K562 (cell line): ENCODE data around the gene HUS1. TPM values are rescaled to one million over a fixed set of nuclear protein-coding genes. Genes with fewer than 3 reads are reported as not detected.

Experiments used
- ATAC-seq: fragments of 200-7000 bp; cut with Tn5 transposase; 3 replicates; pipeline ENCODE4 v1.9.1; 2020; ENCODE audit warnings: moderate library complexity
- BruUV-seq: library from RNA; stranded (reverse); fragments of 400-500 nt; replicated peaks from 2 replicates; lab custom pipeline; 2021; lab: Mats Ljungman, UMichigan
- CTCF ChIA-PET: fragments of 300-600 bp; formaldehyde crosslinking; extraction: SDS; loops from one replicate; lab custom pipeline; 2021; ENCODE audit warnings: low intra/inter-chr PET ratio; lab: Yijun Ruan, JAX
- POLR2A ChIA-PET: fragments of 300-600, 350-650 bp; sonication (Branson Sonifier 250); formaldehyde crosslinking; extraction: SDS; loops from one replicate; lab custom pipeline; 2021; ENCODE audit warnings: antibody characterized with exemption, inconsistent platforms; lab: Yijun Ruan, JAX
- DNase-seq, 4 experiments: peaks; one replicate each; pipeline versions ENCODE4 v3.0.0 to v3.0.0-alpha.2; 2011 to 2018; ENCODE audit warnings: low spot score in 3 of 4, mixed read lengths in 3 of 4; ENCODE audit errors: extremely low read depth in 1 of 4
- FAIRE-seq: peaks from 2 replicates; lab custom pipeline; 2011; peaks lifted over from hg19 to GRCh38; lab: Jason Lieb, UNC
- H2AFZ ChIP-seq: 2 replicates; pipeline ENCODE4 v1.6.0; 2011; ENCODE audit warnings: low read depth, low read length, control low read depth, inconsistent platforms
- H3K27ac ChIP-seq: fragments of 200-600 bp; 3 replicates; pipeline ENCODE4 v1.8.0; 2011; ENCODE audit warnings: low read depth, mild to moderate bottlenecking, control low read depth, inconsistent platforms, low read length, moderate library complexity, mixed read lengths; ENCODE audit errors: extremely low read depth
- H3K27me3 ChIP-seq, 2 experiments: fragments of 300-600 bp in 1 of 2; 2 replicates in 1 of 2; 3 replicates in 1 of 2; pipeline versions ENCODE4 v1.6.0 to v1.8.0; 2011; ENCODE audit warnings: inconsistent platforms in 2 of 2, low read length in 2 of 2, mild to moderate bottlenecking in 1 of 2, mixed read lengths in 1 of 2, moderate library complexity in 1 of 2; ENCODE audit not compliant: control insufficient read depth in 2 of 2, insufficient read depth in 2 of 2
- H3K36me3 ChIP-seq: fragments of 300-600 bp; 3 replicates; pipeline ENCODE4 v1.8.0; 2011; ENCODE audit warnings: mild to moderate bottlenecking, low read length, inconsistent platforms; ENCODE audit not compliant: control insufficient read depth, insufficient read depth
- H3K4me1 ChIP-seq, 2 experiments: fragments of 200-600 bp in 1 of 2; replicated peaks in 1 of 2; 2 replicates in 1 of 2; 3 replicates in 1 of 2; pipeline versions ENCODE4 v1.5.1 to v1.8.0; 2011; ENCODE audit warnings: inconsistent platforms in 2 of 2, low read length in 2 of 2, mild to moderate bottlenecking in 1 of 2, mixed read lengths in 1 of 2, moderate library complexity in 1 of 2; ENCODE audit not compliant: control insufficient read depth in 2 of 2, insufficient read depth in 2 of 2
- H3K4me2 ChIP-seq: 2 replicates; pipeline ENCODE4 v1.6.1; 2011; ENCODE audit warnings: low read length, control low read depth, inconsistent platforms, mixed read lengths; ENCODE audit not compliant: insufficient read depth
- H3K4me3 ChIP-seq: fragments of 200-600 bp; sonication (generic), shearing (Covaris generic); 2 replicates; pipeline ENCODE4 v1.5.1; 2016; ENCODE audit warnings: control low read depth, inconsistent platforms
- H3K79me2 ChIP-seq: fragments of 200-600 bp; 3 replicates; pipeline ENCODE4 v1.8.0; 2011; ENCODE audit warnings: low read length, inconsistent platforms; ENCODE audit not compliant: control insufficient read depth, insufficient read depth
- H3K9ac ChIP-seq, 2 experiments: 2 replicates each; pipeline versions ENCODE4 v1.6.0 to v1.6.1; 2011; ENCODE audit warnings: low read depth in 2 of 2, low read length in 2 of 2, control low read depth in 1 of 2, inconsistent platforms in 1 of 2, mild to moderate bottlenecking in 1 of 2, mixed read lengths in 1 of 2; ENCODE audit not compliant: insufficient read depth in 1 of 2
- H3K9me1 ChIP-seq: one replicate; pipeline ENCODE4 v1.6.0; 2011; ENCODE audit warnings: inconsistent platforms, mild to moderate bottlenecking, low read length, moderate library complexity; ENCODE audit not compliant: control insufficient read depth, insufficient read depth
- H3K9me3 ChIP-seq: replicated peaks from 2 replicates; pipeline ENCODE4 v1.5.1; 2011; ENCODE audit warnings: low read depth, low read length, inconsistent platforms; ENCODE audit not compliant: control insufficient read depth, insufficient read depth
- H4K20me1 ChIP-seq: replicated peaks from 2 replicates; pipeline ENCODE4 v1.6.1; 2011; ENCODE audit warnings: low read length, inconsistent platforms, mixed read lengths; ENCODE audit not compliant: control insufficient read depth, insufficient read depth
- KDM2B ChIP-seq: fragments of 250-450 bp; sonication (Bioruptor Pico); IDR thresholded peaks from 2 replicates; pipeline ENCODE4 v1.8.0; 2021; ENCODE audit warnings: mild to moderate bottlenecking, moderate library complexity
- MCM7 ChIP-seq, 2 experiments: fragments of 450-650 bp; IDR thresholded peaks; 2 replicates each; pipeline ENCODE4 v1.6.1; 2016 to 2018
- NFIC ChIP-seq: fragments of 450-650 bp; IDR thresholded peaks from 2 replicates; pipeline ENCODE4 v1.6.1; 2017; ENCODE audit warnings: mild to moderate bottlenecking, inconsistent platforms
- SAP30 ChIP-seq: fragments of 200-600 bp; sonication (generic); IDR thresholded peaks from 2 replicates; pipeline ENCODE4 v1.6.1; 2012; ENCODE audit warnings: borderline replicate concordance, low read depth, mild to moderate bottlenecking, moderate library complexity, low read length, control low read depth, inconsistent platforms; ENCODE audit not compliant: insufficient read depth, poor library complexity, severe bottlenecking
- SREBF1 ChIP-seq: fragments of 150-350 bp; IDR thresholded peaks from 2 replicates; pipeline ENCODE4 v1.6.1; 2014; ENCODE audit warnings: antibody characterized with exemption, low read depth, low read length, borderline replicate concordance
- ZEB2 ChIP-seq: fragments of 450-650 bp; IDR thresholded peaks from 2 replicates; pipeline ENCODE4 v1.6.1; 2016
- ZFP1 ChIP-seq: fragments of 450-650 bp; formaldehyde crosslinking; IDR thresholded peaks from 2 replicates; pipeline ENCODE4 v1.4.0; 2020; ENCODE audit warnings: mild to moderate bottlenecking, mixed read lengths
- WGBS: fragments of 100-300 bp; shearing (Covaris generic); methylation state at CpG from one replicate; pipeline ENCODE4 v1.1.6; 2016; ENCODE audit warnings: low coverage, mixed read lengths; ENCODE audit not compliant: insufficient coverage; ENCODE audit errors: missing lambda C conversion rate; 5-methylcytosine and 5-hydroxymethylcytosine counted together
- in situ Hi-C: fragments of 300-500 bp; cut with MboI; formaldehyde crosslinking; loops from 4 replicates; pipeline ENCODE4 v1.15.0; 2018; ENCODE audit warnings: inconsistent platforms, mixed read lengths
- intact Hi-C: fragments of 100-400 bp; cut with micrococcal nuclease; formaldehyde crosslinking; loops from 2 replicates; pipeline ENCODE4 v1.14.2; 2022
- polyA plus RNA-seq, 8 experiments: library from polyadenylated mRNA; depleted of rRNA in 4 of 8; stranded (reverse) in 5 of 8; unstranded in 3 of 8; fragments of >200 nt; fragmentation: Nextera tagmentation in 2 of 8; fragmentation: Illumina TruSeq in 1 of 8; extraction: Ambion mirVana in 2 of 8; extraction: Trizol in 1 of 8; gene quantifications; 2 replicates each; pipeline versions ENCODE4 v1.2.1 to v1.2.3, GENCODE V29; 2011 to 2014; ENCODE audit warnings: inconsistent platforms in 1 of 8, missing spikeins in 1 of 8
- total RNA-seq, 7 experiments: library from RNA; depleted of rRNA in 6 of 7; stranded (reverse); fragments of >200 nt in 6 of 7; fragmentation: Illumina TruSeq in 2 of 7; extraction: Trizol in 2 of 7; gene quantifications; 2 replicates each; pipeline versions ENCODE4 v1.2.1 to v1.2.3, GENCODE V29; 2011 to 2021; ENCODE audit warnings: low replicate concordance in 1 of 7
- TF ChIP-seq, protein P1 (sequence below): fragments of 250-450 bp; sonication (Bioruptor Pico); IDR thresholded peaks from 2 replicates; pipeline ENCODE4 v1.6.1; 2021; ENCODE audit warnings: mild to moderate bottlenecking

Gene HUS1
- total and polyA plus RNA-seq, 9 of the 15 experiments (the other 6 are each of a cell fraction or from before 2014, with no cell fraction given): 11.5 to 27.0 (median 16.5) TPM

DNA sequence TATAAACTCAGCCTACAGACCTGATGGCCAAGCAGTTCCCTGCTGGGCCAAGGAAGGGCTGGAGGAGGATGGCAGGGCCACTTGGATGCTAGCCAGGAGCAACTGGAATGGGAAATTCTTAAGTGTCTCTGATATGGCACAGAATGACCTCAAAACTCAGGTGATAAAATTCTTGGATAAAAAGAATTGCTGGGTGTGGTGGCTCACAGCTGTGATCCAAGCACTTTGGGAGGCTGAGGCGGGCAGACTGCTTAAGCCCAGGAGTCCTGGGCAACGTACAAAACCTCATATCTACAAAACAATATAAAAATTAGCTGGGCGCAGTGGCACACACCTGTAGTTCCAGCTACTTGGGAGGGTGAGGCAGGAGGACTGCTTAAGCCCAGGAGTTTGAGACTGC, 17.2 kb downstream of the HUS1 start:
- Histone ChIP-seq H4K20me1 (no peaks in the 10 kb centered on the region), H2AFZ (no peak overlapping the region), H3K9me1 (no peaks in the 10 kb centered on the region), H3K4me1 (no peaks in the 10 kb centered on the region), H3K9ac (no peak overlapping the region), H3K4me2 (no peak overlapping the region), H3K4me3 (no peak overlapping the region), H3K9me3 (no peaks in the 10 kb centered on the region), H3K27me3 (no peaks in the 10 kb centered on the region), H3K27ac (no peak overlapping the region), H3K79me2 (no peaks in the 10 kb centered on the region), H3K36me3 (peaks cover 66% of the 10 kb centered on the region)
- DNase-seq (no peak), ATAC-seq (no peak), FAIRE-seq (no peak)
- in situ Hi-C loops: no loop called here
- CTCF ChIA-PET: no interaction called here
- no TSS peak for BruUV-seq
- TF ChIP-seq SREBF1 (no peak), NFIC (no peak), KDM2B (CRISPR knock-in tag) (no peak), MCM7 (IDR thresholded peaks at IDR 0.05) (no peak)
- POLR2A ChIA-PET: no interaction called here
- WGBS: 92% methylated on average over 3 of the region's 3 CpGs
- intact Hi-C loops: no loop called here

DNA sequence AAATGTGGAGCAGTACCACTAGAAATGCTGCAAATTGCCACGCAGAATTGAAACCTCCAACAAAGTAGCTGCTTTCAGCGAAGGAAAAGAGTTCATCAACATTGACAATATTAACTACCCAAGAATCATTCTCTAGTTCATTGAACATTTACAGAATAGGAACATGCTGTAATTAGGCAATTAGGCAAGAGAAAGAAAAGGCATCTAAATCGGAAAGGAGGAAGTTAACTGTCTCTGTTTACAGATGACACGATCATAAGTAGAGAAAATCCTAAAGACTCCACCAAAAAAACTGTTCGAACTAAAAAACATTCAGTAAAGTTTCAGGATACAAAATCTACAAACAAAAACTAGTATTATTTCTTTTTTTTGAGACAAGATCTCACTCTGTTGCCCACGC, 22.3 kb downstream of the HUS1 start:
- CTCF ChIA-PET: no interaction called here

More for the DNA sequence above, 22.3 kb downstream of the HUS1 start:
- intact Hi-C loops (no loop called here), in situ Hi-C loops (no loop called here)
- 73% methylated on average over 6 of the region's 6 CpGs for WGBS
- Histone ChIP-seq H3K4me1 (no peaks in the 10 kb centered on the region), H3K27me3 (no peaks in the 10 kb centered on the region), H2AFZ (no peak overlapping the region), H3K36me3 (peaks cover 29% of the 10 kb centered on the region; the same call in 2 of the 3 replicates), H3K4me2 (no peak overlapping the region), H3K79me2 (no peaks in the 10 kb centered on the region), H3K9me1 (no peaks in the 10 kb centered on the region), H3K27ac (no peak overlapping the region), H4K20me1 (no peaks in the 10 kb centered on the region), H3K4me3 (no peak overlapping the region), H3K9me3 (no peaks in the 10 kb centered on the region), H3K9ac (no peak overlapping the region)
- DNase-seq (no peak), ATAC-seq (no peak), FAIRE-seq (no peak)
- TF ChIP-seq, protein P1, sequence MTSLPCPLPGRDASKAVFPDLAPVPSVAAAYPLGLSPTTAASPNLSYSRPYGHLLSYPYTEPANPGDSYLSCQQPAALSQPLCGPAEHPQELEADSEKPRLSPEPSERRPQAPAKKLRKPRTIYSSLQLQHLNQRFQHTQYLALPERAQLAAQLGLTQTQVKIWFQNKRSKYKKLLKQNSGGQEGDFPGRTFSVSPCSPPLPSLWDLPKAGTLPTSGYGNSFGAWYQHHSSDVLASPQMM: no peak
- TF ChIP-seq ZFP1 (CRISPR knock-in tag): no peak
- no peak for TF ChIP-seq SAP30
- TF ChIP-seq ZEB2: no peak
- no TSS peak for BruUV-seq
- POLR2A ChIA-PET: no interaction called here
